Brain microvascular endothelial cell (primary cell): ENCODE data around the gene KIF1A.

Experiments
- DNase-seq: peaks from one replicate; pipeline ENCODE4 v3.0.0-alpha.2; 2020
- H3K27ac ChIP-seq: fragments of 250-450 bp; sonication (Bioruptor Pico); 2 replicates; pipeline ENCODE4 v1.5.1; 2020; ENCODE audit warnings: mild to moderate bottlenecking, moderate library complexity
- H3K27me3 ChIP-seq: fragments of 250-450 bp; sonication (Bioruptor Pico); replicated peaks from 2 replicates; pipeline ENCODE4 v1.5.1; 2020; ENCODE audit warnings: mild to moderate bottlenecking
- H3K36me3 ChIP-seq: fragments of 250-450 bp; sonication (Bioruptor Pico); replicated peaks from 2 replicates; pipeline ENCODE4 v1.5.1; 2020; ENCODE audit warnings: mild to moderate bottlenecking
- H3K4me3 ChIP-seq: 2 replicates; pipeline ENCODE4 v1.5.1; 2011; ENCODE audit warnings: low read depth, mild to moderate bottlenecking, control low read depth, low read length, moderate library complexity
- in situ Hi-C: cut with HindIII; loops from 2 replicates; pipeline ENCODE4 v1.10.0; 2017; ENCODE audit warnings: low sequenced_read_pairs, low pct_ligation_motif_present
- TF ChIP-seq, protein P1 (sequence below): IDR thresholded peaks from 2 replicates; pipeline ENCODE4 v1.5.1; 2011; ENCODE audit warnings: low read depth, mild to moderate bottlenecking, moderate library complexity, low read length, control low read depth, inconsistent platforms; ENCODE audit errors: missing control alignments

Gene KIF1A

DNA sequence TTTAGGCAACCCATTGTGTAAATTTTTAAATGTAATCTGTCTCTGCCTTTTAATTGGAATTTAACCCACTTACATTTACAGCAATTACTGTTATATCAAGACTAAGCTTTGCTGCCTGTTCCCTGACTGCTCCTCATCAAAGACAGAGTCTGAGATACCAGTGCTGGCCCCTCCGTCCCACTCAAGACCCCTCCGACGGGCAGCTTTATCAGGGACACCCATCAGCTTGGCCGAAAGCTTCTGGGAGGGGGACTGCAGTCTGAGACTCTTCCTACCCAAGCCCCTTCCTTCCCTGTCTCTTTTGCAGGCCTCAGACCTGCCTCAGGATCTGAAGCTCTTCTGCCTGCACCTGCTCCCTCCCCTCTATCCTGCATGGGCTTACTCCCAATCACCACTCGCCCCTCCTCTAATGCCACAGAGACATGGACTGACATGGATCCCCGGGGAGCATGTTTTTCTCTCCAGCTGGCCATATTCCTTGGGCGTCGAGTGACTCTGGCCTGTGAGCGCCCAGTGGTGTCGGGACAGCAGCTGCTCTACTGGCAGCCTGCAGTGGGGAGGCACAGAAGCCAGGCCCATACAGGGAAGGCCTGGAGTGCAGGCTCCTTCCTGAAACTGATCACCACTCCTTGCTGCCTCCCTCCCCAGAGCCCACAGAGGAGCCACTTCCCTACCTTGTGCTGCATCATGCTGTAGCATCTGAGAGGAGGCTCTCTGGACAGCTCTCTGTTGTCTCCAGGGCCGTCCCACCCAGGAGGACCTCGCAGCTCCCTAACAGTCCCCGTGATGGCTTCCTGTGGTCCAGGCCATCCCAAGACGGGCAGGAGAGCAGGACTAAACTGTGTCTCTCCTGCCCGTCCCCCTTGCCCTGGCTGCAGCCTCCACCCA, 3.7 kb upstream of the KIF1A start:
- Histone ChIP-seq H3K36me3 (no peaks in the 10 kb centered on the region), H3K4me3 (no peak overlapping the region), H3K27me3 (peaks cover 51% of the 10 kb centered on the region), H3K27ac (no peak overlapping the region)
- no peak for DNase-seq
- TF ChIP-seq, protein P1, sequence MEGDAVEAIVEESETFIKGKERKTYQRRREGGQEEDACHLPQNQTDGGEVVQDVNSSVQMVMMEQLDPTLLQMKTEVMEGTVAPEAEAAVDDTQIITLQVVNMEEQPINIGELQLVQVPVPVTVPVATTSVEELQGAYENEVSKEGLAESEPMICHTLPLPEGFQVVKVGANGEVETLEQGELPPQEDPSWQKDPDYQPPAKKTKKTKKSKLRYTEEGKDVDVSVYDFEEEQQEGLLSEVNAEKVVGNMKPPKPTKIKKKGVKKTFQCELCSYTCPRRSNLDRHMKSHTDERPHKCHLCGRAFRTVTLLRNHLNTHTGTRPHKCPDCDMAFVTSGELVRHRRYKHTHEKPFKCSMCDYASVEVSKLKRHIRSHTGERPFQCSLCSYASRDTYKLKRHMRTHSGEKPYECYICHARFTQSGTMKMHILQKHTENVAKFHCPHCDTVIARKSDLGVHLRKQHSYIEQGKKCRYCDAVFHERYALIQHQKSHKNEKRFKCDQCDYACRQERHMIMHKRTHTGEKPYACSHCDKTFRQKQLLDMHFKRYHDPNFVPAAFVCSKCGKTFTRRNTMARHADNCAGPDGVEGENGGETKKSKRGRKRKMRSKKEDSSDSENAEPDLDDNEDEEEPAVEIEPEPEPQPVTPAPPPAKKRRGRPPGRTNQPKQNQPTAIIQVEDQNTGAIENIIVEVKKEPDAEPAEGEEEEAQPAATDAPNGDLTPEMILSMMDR, result no peak
- in situ Hi-C loops, result no loop called here

DNA sequence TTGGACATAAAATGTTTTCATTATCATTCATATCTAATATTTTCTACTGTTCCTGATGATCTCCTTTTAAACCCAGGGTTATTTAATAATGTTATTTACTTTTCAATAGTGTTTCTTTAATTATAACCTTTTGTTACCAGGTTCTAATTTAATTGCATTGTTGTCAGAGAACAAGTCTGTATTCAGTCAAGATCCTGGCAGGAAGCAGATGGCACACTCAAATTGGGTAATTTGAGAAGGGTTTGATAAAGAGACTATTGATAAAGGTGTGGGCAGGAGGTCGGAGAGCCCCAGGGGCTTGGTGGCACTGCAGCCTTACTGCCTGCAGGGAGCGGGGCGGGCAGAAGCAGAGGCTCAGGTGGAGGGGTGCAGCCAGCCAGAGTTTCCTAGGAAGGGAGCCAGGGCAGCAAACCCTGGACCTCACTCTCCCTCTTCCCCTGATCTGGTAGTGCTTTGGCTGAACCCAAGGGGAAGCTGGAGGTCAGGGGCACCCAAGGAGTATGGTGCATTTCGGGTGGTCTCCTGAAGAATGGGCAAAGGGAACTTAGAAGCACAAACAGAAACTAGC, 2.3 kb upstream of the KIF1A start:
- H3K36me3 ChIP-seq, result no peaks in the 10 kb centered on the region
- TF ChIP-seq, protein P1, result no peak
- in situ Hi-C loops, result no loop called here
- H3K27me3 ChIP-seq, result peaks cover 57% of the 10 kb centered on the region
- no peak for DNase-seq
- no peak overlapping the region for H3K27ac ChIP-seq
- H3K4me3 ChIP-seq, result no peak overlapping the region

DNA sequence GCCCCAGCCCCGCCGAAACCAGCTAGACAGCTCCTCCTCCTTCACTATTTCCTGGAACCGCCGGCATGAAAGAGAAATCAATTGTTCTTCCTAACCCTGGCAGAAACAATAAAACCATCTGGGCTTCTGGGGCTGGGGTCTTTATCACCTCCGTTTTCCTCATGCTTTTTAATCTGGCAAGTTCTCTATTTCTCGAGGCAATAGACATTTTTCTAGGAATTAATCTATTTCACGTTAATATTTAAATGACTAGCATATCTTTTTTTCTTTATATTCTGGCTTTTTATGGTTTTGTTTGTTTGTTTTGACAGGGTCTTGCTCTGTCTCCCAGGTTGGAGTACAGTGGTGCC, 1.4 kb upstream of the KIF1A start:
- Histone ChIP-seq H3K36me3 (no peaks in the 10 kb centered on the region), H3K27ac (no peak overlapping the region), H3K4me3 (no peak overlapping the region), H3K27me3 (peaks cover 56% of the 10 kb centered on the region)
- in situ Hi-C loops, result no loop called here
- DNase-seq, result no peak
- TF ChIP-seq, protein P1, result no peak

DNA sequence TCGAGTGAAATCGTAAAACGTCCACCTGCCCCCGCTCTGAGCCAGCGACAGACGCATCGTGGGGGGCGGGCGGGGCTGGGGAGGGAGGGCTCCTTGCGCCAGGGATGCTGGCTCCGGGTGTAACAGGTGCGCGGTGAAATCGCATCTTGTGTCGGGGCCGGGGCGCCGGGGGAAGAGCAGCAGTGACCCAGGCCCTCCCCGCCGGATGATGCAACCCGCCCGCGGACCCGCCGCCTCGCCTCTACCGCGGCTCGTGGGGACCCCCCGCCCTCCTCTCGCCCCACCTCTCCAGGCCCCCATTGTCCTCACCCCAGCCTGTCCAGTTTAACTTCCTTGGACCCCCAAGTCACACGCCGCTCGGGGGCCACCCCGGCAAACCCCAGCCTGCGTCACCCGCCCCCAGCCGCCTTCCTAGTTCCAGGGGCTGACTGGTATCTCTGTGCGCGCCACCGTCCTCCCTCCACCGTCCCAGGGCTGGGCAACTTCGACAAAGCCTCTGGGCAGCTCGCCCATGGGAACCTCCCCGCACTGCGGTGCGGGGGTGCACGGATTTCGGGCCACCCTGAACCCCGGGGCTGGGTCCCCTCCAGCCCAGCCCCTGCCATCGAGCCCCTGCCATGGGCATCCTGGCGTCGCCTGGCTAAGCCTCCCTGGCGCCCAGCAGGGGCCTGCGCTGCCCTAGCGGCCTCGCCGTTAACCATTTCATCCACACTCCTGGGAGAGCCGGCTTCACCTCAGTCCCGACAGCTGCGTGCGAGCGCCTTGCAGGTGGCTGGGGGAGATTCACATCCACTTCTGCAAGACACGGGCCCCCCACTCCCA, 799 bp upstream of the KIF1A start:
- no peak overlapping the region for H3K4me3 ChIP-seq
- H3K36me3 ChIP-seq, result no peaks in the 10 kb centered on the region
- no peak overlapping the region for H3K27ac ChIP-seq
- no peak for DNase-seq
- TF ChIP-seq, protein P1, result no peak
- peaks cover 56% of the 10 kb centered on the region for H3K27me3 ChIP-seq
- in situ Hi-C loops, result no loop called here

DNA sequence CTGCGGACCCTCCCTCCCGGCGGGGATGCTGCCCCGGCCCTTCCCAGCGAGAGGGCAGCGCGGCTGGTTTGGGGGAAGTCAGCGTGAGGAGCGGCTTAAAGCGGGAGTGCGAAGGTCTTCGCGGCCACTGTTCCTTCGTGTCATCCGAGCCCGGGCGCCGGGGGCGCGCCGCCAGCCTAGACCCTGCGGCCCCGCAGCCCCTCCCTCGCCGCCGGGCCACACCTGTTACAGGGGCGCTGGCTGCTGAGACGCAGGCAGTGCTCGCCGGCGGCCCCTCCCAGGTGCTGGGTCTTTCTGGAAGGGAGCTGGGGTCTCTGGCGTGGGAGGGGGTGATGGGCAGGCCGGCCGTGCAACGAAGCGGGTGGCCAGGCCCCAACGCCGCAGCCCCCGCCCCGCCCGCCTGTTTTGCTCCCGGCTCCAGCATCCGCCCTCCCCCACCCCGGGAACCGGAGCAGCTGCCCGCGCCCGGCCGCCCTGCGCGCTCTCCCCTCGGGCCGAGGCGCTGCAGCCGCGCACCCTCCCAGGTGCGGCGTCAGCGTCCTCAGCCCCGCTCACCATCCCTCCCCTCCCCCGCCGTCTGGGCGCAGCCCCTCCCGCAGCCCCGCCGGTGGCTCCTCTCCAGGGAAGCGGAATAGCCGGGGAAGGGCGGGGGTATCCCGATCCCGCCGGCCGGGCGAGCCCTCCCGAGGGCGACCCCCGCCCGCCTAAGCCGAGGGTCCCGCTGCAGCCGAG, 727 bp downstream of the KIF1A start:
- DNase-seq, result no peak
- in situ Hi-C loops, result no loop called here
- Histone ChIP-seq H3K27ac (no peak overlapping the region), H3K27me3 (peaks cover 56% of the 10 kb centered on the region), H3K4me3 (no peak overlapping the region), H3K36me3 (no peaks in the 10 kb centered on the region)
- TF ChIP-seq, protein P1, result no peak
